Lower leg skin (tissue), 3 donors: ENCODE measurements around the gene SH3BP5.

ENCODE experiments used
- POLR2A ChIP-seq, 2 donors: fragments of 450-650 bp; IDR thresholded peaks; one replicate each; pipeline ENCODE4 v1.6.1; 2016 to 2017; ENCODE audit warnings: antibody characterized with exemption in 2 of 2, mild to moderate bottlenecking in 1 of 2, moderate library complexity in 1 of 2
- TF ChIP-seq, protein P1 (sequence below), 3 donors: fragments of 450-650 bp; IDR thresholded peaks; one replicate each; pipeline ENCODE4 v1.5.1; 2016; ENCODE audit warnings: antibody characterized with exemption in 3 of 3, mild to moderate bottlenecking in 3 of 3, moderate library complexity in 2 of 3

DNA sequence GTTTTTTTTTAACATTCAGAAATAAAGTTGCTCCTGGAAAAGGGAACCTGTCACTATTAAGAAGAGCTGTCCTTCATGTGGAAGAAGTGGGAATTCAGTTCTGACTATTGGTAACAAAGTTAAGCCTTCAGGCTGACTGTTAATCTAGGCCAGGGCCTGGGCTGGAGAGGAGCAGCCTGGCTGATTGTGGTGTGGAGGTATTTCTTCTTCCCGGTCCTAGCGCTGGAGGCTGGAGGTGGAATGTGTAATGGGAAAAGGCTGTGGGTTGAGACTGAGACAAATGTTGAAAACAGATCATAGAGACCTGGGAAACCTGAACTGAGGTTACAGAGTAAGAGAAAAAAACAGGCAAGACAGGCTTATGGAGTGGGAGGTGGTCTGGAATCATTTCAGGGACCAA, 23.8 kb upstream of the SH3BP5 start:
- TF ChIP-seq, protein P1, sequence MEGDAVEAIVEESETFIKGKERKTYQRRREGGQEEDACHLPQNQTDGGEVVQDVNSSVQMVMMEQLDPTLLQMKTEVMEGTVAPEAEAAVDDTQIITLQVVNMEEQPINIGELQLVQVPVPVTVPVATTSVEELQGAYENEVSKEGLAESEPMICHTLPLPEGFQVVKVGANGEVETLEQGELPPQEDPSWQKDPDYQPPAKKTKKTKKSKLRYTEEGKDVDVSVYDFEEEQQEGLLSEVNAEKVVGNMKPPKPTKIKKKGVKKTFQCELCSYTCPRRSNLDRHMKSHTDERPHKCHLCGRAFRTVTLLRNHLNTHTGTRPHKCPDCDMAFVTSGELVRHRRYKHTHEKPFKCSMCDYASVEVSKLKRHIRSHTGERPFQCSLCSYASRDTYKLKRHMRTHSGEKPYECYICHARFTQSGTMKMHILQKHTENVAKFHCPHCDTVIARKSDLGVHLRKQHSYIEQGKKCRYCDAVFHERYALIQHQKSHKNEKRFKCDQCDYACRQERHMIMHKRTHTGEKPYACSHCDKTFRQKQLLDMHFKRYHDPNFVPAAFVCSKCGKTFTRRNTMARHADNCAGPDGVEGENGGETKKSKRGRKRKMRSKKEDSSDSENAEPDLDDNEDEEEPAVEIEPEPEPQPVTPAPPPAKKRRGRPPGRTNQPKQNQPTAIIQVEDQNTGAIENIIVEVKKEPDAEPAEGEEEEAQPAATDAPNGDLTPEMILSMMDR (IDR thresholded peaks at IDR 0.05) = no peak
- TF ChIP-seq POLR2A (IDR thresholded peaks at IDR 0.05) = no peak
